Stimulated activated CD4-positive, alpha-beta T cell treated with anti-CD3 and anti-CD28 coated beads, Interleukin-15, amount 100 ng/mL, for 48 hours (primary cell): Measurements from ENCODE around the gene RCOR1.

Experiments used
- DNase-seq, 2 donors: peaks; one replicate each; pipeline ENCODE4 v3.0.0-alpha.2; 2020; ENCODE audit warnings: low read depth in 2 of 2

RCOR1 gene

DNA sequence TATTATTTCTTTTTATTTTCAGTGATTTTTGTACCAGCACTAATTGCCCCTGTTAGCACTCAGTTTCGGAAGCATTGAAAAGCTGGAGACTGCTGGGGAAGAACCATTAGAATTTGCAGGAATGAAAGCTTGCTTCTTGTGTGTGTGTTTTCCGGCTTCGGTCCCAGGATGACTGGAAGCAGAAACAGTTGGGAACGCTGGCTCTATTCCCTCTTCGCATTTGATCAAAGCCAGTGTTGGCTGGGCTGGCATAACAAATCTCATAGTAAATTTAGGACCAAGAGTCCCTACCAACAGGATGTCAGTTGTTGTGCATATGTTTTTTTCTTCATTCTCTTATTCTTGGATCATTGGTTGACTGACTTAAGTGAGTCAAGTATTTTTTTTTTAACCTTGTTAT lies 131.2 kb downstream of the RCOR1 start:
- no peak for DNase-seq

DNA sequence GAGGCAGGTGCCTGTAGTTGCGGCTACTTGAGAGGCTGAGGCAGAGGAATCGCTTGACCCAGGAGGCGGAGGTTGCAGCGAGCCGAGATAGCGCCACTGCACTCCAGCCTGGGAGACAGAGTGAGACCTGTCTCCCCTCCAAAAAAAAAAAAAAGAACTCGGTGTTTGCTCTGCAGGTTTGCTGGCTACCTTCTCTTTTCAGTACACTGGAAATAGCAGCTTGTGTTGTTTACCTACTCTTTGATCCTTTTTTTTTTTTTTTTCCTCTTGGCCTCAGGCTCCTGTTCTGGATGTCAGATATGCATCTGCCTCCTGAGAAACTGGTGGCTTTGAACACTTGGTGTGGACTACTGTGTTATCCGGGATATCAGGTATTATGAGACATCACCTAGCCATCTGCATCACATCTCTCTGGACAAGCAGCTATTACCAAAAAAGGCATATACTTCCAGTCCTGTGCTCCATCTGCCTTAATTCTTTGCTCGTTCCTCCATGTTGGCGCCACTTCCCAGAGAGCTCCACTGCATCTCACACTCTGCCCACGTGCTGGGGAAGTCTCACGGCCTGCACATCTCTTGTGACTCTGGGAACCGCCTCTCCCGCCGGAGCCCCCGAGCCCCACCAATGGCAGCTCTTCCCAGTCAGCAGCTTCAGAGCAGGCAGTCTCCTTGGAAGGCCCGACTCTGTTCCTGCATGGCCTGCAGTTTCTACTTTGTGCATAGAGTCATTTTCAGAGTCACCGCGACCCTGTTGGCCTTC lies 133.9 kb downstream of the RCOR1 start:
- no peak for DNase-seq

GRCh38 chr14:102727336-102728095 lies 135.1 kb downstream of the RCOR1 start:
- no peak for DNase-seq

DNA sequence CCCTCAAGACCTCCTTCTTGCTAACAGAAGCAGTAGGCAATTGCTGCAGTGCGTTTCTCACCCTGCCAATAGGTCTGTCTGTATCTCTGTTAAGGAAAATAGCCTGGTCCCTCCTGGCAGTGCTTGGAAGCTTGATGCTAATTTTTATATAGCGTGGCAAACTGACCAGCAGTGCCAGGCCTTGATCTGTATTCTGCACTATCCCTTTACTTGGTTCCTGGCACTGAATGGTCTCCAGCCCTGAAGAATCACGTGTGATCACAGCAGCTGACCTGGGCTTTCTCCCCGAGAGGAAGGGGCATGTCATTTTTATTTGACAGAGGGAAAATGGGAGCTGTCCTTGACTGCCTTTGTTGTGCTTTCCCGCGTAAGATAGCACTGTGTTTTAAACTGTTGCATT lies 136.1 kb downstream of the RCOR1 start:
- DNase-seq, result no peak

DNA sequence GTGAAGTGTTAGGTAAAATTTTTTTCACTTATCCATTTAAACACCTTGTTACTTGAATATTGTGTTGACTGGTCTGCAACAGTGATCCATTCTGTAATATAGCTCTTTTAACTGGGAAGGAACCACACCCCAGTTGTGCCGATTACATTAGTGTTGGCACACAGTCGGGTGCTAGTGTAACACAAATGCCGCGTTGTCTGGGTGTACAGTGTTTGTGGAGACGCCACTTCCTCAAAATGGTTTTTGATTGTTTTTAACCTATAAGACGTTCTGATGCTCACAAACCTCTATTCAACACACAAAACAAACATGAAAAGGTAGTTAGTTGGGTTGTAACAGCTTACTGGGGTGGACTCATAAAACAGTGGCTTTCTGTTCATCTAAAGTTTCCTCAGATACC lies 136.8 kb downstream of the RCOR1 start:
- no peak for DNase-seq

- DNase-seq, result no peak
Measured at GRCh38 chr14:102729825-102730224, 137.4 kb downstream of the RCOR1 start.

DNA sequence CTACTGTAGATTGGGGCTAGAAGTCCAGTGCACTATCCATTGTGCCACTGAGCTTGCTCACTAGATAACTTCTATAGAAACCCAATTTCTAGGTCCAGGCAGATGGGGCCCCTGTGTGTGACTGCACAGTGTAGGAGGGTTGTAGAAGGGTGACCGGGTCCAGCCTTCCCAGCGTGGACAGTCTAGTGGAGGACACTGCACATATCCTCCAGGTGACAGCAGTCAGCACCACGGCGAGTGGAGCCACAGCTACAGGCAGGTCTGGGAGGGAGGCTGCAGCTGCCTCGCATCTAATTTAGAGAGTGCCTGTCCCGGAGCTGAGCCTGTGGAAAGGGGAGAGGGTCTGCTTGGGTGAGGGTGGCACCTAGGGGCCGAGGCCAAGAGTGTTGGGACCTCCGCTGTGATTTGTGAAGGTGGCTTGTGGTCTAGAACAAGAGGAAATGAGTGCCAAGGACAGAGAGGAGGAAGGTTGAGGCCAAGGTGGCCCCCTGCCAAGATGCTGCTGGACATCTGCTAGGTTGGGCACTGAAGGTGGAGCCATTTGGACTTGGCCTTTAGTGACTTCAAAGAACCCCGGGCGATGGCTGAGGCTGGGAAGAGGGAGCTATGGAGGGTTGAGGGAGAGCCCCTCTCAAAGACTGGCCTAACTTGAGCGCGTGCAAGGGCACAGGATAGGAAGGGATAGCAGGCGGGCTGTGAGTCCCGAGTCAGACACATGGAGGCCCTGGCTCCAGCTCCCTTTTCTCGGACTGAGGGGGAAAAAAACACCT lies 138.8 kb downstream of the RCOR1 start:
- no peak for DNase-seq

DNA sequence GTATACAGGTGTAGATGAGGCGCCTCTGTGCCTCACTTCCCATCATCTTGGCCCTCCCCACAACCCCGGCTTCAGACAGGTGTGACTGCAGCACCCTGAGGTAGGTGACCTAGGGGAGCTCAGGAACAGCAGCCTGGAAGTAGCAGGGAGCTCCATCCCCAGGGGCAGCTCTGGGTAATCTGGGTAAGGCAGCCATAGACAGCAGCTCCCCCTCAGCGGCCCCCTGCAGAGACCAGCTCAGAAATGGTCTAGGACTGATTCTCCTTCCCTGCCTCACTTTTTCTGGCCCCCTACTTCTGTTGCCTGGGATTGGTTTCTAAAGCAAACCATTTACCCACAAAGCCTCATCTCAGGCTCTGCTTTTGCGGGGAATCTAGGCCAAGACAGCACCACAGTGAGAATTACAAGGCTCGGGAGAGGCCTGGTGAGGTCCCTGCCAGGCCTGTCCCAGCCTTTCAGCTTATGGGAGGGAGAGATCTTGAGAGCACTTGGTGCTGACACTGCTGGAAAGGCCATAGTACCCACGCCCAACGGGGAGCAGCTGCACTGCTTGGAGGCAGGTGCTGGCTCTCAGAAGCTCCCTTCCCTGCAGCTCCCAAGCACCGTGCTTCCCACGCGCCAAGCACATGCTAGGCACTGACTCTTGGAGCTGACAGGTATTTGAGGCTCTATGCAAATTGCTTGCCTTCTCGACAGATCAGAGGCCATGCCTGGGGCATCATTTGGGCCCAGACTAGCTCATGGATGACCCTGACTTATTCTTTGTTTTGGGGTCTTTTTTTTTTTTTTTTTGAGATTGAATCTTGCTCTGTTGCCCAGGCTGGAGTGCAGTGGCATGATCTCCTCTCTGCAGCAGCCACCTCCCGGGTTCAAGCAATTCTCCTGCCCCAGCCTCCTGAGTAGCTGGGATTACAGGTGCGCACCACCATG lies 139.7 kb downstream of the RCOR1 start:
- no peak for DNase-seq

DNA sequence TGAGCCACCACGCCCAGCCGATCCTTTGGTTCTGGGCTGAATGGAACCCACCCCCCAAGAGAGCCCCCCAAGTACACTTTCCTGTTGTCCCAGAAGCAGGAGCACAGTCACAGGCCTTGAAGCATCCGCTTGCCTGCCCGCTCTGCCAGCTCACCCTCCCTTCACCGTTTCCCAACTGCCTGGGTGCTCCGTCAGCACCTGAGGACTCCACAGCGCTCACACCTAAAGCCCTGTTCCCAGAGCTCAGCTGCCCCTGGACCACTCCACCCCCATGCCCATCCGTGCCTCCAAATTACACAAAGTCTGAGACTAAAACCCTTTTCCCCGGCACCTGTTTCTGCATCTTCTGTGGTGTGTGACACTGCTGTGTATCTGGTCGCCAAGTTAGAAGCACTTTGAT lies 140.5 kb downstream of the RCOR1 start:
- DNase-seq, result no peak

DNA sequence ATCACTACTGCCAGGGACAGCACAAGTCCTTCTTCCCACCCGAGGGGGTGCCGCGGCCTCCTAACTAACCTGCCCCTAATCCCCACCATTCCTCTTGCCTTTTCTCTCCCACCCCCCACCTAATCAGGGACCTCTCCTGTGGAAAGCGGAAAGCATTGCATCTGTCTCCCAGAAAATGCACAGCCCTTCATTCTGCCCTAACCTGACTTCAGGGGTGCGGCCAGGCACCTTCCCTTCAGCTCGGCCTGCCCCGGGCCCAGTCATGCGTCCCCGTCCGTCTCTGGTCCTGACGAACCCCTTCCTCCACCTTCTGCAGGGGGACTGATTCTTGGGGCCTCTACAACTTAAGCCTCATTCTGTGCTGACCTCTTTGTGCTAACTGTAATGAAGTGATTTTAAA lies 140.9 kb downstream of the RCOR1 start:
- DNase-seq, result no peak

GRCh38 chr14:102734436-102734835 lies 142.0 kb downstream of the RCOR1 start:
- no peak for DNase-seq

- no peak for DNase-seq
Measured at GRCh38 chr14:102736956-102737355, 144.5 kb downstream of the RCOR1 start.

DNA sequence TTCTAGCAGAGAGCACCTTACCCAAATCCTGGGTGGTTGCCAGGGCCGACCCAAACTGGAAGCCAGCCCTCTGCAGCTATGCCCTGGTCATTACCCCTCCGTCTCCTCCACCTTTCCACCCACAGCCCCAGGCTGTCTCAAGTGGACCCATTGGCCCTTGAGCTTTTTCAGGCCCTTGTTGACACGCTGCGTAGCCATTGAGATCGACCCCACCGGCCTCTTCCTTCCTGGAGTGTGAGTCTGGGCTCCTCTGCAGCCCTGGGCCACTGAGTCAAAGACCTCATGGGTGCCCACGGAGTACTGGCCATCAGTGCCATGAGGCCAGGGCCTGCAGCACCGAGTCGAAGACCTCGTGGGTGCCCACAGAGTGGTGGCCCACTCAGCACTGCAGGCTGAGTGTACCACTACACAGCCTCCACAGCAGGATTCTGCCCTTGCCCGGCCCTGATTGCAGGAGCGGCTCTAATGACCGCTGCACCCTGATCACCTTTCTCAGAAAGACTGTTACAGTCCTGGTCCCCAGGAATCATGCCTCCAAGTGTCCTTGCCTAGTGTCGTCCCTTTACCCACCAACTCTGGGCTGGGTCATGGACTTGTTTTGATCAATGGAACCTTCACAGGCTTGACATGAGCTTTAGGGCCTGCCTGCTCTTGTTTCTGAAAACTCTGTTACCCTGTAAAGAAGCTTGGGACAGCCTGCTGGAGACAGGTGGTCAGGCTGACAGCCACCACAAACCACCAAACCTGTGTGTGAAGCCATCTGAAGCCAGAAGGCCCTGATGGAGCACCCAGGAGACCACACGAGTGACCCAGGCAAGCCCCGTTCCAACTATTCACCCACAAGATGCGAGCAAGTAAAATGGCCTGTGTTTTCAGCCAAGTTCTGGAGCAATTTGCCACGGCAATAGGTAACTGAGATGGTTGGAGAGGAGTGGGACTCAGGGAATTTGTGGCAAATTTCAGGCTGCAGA lies 145.2 kb downstream of the RCOR1 start:
- DNase-seq, result no peak

DNA sequence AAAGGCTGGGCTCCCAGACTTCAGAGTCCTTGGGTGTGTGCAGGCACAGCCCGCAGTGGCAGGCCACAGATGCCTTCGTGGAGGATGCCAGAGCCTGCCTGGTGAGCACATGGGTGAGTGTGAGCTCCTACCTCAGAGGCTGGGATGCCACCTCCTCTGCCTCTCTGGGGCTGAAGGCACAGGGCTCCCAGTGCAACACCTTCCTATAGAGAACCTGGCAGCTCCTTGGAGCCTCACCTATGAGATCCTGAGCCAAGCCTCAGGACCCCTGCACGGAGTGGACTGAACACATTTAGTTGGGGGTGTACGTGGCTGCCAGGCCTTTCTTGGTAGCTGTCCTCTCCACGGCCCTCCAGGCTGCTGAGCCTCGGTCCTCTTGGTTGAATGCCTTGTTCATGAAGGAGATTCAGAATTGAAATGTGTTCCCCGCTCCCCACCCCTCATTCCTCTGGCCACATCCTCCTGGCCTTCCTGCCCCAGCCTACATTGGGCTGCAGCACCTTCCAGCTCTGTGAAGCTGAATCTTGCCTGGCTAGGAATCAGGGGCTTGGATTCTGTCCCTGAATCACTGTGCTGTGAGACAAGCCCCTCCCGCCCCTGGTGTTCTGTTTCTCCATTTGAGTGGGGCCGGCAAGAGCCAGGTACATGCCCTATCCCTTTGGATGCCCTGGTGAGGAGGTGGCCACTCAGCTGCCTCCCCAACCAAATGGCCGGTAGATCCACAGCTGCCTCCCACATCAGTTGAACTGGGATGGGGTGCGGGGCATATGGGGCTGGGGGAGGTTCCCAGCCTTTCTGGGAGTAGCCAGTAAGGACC lies 146.1 kb downstream of the RCOR1 start:
- DNase-seq, result no peak

DNA sequence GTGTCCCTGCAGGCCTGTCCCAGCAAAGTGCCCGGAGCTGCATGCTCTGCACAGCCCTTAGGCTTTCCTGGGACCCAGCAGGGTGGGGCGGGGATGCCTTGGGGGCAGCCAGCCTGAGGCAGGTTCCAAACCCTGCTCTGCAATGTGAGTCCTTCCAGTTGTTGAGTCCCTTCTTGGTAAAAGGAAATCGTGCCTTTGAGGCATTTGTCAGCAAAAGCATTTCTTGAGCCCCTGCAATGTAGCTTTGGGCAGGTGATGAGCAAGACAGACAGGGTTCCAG lies 146.7 kb downstream of the RCOR1 start:
- no peak for DNase-seq

GRCh38 chr14:102746634-102747438 lies 154.4 kb downstream of the RCOR1 start:
- DNase-seq, result no peak

DNA sequence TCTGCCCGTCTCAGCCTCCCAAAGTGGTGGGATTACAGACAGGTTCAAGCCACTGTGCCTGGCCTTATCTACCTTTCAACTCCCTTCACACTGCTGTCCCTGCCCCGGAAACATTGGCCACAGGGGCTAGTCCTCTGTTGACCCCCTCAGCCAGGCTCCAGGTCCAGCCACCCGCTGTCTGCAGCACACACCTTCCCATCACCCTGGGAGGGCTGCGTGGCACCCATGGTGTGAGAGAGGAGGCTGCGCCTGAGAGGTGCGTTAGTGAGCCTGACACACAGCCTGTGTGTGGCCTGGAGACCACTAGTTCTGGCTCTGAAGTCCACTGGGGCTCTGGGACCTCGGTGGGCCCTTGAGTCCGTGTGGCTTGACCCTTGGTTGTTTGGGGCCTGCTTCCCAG lies 156.4 kb downstream of the RCOR1 start:
- DNase-seq, result no peak

DNA sequence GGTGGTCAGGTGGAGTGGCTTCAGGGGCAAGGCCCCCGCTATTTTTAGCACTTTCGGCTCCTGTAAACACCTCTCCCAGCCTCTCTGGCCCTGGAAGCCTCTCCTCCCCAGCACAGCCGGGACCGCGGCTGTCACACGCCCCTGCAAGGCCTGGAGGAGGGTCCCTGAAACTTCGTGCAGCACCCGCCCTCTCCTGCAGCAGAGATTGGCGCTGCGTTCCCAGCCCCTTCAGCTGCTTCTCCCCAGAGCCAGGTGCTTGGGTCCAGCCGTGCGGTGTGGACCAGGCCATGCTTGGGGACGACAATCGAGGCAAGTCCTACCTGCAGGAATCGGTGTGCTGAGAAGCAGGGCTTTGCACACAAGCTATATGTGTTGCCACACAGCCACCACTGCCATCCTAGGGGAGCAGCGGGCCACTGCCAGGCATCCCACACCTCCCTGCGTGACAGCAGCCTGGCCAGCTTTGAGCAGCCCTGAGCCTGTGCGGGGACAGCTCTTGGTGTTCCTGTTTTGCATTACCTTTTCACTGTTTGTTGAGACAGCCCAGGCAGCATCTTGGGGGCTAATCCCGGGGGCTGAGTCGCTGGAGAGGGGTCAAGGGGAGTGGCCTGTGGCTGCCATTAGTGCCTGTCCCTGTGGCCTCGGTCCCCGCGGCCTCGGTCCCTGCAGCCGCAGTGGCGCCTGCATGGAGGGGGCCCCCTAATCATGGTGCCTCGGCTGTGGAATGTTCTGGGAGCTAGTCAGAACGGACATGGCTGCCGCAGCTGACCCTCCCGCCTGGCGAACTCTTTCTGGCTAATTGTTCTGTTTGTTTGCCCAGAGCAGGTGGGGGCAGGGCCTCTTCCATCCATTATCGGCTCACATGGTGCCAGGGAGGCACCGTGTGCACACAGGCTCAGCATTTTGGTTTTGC lies 157.2 kb downstream of the RCOR1 start:
- DNase-seq, result no peak
